ENCODE measurements around the gene ATF6.

GRCh38 chr1:161864577-161864976 lies 98.5 kb downstream of the ATF6 start:
- TF ChIP-seq, protein P1, sequence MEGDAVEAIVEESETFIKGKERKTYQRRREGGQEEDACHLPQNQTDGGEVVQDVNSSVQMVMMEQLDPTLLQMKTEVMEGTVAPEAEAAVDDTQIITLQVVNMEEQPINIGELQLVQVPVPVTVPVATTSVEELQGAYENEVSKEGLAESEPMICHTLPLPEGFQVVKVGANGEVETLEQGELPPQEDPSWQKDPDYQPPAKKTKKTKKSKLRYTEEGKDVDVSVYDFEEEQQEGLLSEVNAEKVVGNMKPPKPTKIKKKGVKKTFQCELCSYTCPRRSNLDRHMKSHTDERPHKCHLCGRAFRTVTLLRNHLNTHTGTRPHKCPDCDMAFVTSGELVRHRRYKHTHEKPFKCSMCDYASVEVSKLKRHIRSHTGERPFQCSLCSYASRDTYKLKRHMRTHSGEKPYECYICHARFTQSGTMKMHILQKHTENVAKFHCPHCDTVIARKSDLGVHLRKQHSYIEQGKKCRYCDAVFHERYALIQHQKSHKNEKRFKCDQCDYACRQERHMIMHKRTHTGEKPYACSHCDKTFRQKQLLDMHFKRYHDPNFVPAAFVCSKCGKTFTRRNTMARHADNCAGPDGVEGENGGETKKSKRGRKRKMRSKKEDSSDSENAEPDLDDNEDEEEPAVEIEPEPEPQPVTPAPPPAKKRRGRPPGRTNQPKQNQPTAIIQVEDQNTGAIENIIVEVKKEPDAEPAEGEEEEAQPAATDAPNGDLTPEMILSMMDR (IDR thresholded peaks at IDR 0.05; ENCODE audit: low read depth, low read length, poor library complexity, severe bottlenecking), result no peak
- TF ChIP-seq EZH2phosphoT487 (IDR thresholded peaks at IDR 0.05; ENCODE audit: borderline replicate concordance, low read length), result no peak

Data from DOHH2 (cell line).